Stimulated activated CD4-positive, alpha-beta T cell treated with anti-CD3 and anti-CD28 coated beads, TNF-alpha, amount 100 ng/mL, for 24 hours (primary cell): ENCODE results near the gene PCDHAC2.

Experiments
- DNase-seq, 3 experiments: peaks; one replicate each; pipeline ENCODE4 v3.0.0-alpha.2; 2020; ENCODE audit warnings: low read depth in 3 of 3

PCDHAC2 gene

DNA sequence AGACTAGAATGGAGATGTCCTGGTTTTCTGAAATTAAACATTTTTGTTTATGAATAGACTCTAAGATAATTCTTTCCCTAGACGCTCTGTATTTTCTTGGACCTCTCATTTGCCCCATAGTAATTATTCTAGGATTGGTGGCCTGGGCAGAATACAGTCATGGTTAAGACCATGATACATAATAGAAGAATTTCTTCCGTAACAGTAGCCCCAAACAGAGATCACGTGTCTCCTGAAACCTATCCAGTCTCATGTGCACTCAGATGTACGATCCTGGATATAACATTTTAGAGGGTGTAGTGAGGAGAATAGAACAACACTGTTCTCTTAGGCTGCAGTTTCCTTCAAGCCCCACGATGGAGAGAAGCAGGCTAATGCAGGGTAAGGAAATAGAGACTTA is 22.3 kb downstream of the PCDHAC2 start:
- DNase-seq: no peak

DNA sequence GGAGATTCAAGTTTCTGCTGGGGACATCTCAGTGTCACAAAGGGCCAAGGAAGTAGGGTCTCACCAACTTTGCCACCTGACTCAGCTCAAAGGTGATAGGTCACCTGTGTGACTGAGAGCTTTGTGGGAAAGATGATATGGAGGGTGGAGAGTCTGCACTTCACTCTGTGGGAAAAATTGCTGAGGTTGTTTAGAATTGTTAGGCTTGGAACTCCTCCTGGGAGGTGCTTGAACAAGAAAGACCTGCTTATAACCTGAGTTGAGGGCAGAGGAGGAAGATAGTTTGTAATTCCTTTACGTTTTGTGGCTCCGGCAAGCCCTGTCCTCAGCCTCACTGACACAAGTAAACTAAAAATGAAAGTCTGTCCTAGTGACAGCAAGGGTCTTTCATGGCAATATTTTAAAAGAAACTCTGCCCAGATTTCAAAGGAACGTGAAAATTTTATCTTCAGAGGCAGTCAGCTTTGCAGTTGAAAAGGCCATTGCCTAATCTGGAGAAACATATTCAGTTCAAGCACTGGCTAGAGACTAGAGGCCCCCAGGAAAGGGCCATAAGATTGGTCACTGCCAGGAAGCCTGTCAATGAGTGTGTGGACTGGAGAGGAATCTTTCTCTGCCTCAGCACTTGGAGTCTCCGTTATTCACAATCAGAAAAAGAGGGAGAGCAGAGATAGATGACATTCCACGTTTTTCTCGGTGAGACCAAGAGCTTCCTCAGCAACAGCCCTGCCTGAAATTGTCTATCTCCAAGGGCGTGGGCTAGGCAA is 23.2 kb downstream of the PCDHAC2 start:
- DNase-seq: no peak

DNA sequence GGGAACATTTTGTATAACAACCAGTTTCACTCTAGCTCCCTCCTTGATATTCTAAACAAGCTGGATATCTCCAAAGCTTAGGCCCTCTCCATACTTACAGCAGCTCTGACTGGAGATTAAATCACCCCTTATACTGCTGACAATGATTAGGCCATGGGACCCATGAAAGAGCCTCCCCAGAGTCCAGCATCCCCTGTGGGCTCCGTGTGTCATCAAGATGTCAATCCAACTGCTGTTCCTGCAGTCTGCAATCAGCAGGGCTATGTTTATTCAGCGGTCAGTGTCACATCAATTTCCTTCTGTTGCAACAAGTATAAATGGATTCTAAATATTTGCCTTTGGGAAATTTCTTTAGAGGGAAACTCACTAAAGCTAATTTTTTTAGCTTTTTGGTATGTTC is 26.6 kb downstream of the PCDHAC2 start:
- no peak for DNase-seq

DNA sequence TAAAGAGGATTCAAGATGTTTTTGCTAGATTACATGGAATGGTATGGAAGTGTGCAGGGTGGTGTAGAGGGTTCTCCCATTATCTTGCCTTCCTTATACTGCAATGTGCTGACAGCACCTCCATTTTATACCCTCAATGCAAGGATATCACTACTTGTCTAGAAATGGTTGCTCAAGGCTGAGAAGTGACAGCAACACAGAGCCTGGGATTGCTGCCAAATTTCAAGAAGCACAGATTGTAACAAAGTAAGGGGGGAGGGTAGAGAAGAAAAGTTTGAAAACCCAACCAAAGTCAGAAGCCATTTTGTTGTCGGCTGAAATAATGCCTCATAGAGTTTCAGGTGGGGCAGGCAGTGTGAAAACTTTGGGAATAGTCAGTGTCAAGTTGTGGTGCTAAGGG is 29.8 kb downstream of the PCDHAC2 start:
- no peak for DNase-seq

DNA sequence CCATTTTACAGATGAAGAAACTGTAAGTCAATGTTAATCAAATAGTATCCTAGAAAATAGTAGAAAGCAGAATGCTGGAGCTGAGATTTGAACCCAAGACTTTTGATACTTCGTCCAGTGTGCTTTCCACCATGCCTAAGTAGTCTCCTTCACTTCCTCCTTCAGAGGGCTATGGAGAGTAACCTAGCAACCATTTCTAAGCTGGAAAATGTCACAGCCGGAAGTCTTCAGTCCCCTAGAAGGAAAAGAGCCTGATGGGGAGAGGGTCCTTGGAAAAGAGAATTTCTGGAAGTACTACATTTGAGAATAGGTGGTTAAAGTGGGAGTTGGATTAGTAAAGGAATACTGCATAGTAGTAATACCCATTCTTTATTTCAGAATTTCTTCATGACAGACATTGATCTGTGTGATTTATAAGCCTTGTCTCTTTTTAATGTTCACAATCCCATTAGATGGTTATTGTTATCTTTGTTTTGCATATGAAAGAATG is 32.7 kb downstream of the PCDHAC2 start:
- DNase-seq: no peak

DNA sequence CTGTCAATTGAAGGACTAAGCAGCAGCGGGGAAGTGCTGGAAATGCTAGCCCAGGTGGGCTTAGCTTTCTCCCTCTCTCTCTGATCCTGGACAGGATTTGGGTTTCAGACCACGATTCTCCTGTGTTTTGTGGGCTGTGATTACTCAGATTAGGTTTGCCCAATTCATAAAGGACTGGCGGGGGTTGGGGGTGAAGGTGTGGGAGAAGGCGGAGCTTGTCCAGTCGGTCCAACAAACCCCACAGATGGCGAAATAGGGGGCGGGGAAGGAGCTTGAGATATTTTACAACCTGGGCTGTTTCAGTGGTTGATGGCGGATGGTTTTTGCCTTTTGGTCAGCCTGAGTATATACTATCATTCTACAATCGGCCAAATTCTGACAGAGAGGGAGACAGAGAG is 35.2 kb downstream of the PCDHAC2 start:
- DNase-seq: no peak

DNA sequence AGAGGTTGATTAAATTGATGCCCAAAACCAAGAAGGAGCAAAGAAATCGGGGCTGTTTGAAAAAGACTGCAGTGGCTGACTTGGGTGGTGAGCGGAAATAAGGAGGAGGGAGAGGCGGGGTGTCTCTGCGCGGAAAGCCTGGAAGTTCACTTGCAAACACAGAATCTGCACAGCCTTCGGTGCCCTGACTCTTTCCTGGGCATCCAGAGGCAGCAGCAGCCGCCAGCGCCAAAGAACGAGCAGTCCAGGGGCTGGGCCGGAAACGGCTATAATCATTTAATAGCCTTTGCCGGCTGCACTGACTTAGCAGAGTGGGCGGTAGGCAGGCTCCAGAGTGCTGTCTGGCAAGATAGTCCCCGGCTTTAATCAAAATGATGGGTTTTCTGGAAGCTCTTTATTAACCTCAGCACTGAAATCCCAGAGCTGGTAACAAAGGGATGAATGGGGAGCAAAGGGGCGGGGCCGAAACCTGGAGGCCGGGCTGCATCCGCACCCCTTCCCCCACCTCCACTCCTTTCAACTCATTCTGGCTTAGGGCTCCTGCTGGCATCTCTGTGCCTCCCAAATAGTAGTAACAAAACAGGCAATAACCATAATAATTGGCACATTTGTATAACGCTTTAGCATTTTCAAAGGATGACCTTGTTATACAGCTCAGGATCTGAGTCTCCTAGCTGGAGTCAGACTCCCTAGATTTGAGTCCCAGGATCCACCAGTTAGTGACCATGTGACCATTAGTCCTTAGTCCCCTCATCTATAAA is 35.7 kb downstream of the PCDHAC2 start:
- DNase-seq: no peak

DNA sequence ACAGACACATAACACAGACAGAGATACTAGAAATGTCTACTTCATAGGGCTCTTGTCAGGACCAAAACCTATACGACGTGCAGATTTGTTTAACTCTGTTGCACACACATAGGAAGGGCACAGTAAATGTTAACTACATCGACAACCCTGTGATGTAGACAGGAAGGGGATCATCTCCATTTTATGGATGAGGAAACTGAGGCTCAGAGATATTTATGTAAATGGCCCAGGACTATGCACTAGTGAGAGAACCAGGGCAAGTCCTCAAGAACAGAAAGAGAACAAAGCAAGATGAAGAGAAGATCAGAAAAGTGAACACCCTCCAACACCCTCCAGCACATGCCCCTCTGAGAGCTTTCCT is 36.3 kb downstream of the PCDHAC2 start:
- DNase-seq: no peak

DNA sequence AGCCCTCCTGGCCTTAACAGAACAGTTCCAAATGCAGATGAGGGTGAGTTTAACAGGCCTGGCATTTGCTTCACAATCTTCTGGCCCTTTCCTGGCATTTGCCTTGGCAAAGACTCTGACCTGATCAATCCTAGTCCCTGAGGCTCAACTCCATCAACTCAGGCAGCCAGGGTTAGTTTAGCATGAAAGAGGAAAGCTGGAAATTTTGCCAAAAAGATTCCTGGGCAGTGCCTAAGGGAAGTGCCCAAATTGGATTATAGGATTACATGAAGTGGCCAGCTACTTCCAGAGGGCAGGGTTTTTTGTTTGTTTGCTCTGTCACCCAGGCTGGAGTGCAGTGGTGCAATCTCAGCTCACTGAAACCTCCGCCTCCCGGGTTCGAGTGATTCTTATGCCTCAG is 36.8 kb downstream of the PCDHAC2 start:
- no peak for DNase-seq

DNA sequence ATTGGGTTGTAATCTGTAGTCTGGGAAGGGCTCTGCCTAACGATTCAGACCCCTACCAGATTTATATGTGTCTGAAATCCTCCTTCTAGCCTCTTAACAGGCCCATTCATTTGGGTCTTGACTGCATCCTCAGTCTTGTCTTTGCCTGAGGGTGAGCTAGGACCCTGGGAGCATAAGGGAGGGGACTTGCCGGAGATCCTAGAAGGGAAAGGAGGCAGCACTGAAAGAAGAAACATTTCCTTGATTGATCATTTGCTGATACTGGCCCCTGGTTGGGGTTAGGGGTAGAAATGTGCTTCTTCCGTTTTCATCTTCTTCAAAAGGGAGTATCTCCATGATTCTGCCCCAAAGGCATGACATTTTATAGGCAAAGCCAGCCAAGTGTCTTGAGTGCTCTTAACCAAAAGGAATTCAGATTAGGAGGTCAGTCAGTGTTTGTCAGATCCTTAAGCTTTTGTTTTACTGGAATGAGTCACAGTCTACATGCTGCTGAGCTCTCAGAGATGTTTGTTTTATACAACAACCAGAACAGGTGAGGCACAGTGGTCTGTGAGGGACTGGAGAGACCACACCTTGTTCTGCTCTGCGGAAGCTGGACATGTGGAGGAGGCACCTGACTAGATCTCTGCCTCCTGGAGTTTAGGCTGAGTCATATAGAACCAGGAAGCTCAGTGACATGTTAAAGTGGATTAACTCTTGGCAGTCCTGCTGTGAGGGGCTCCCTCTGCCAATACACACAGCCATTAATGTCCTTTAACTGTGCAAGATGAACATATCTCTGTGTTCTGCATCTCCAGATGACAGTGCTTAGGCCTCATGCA is 37.7 kb downstream of the PCDHAC2 start:
- DNase-seq: no peak

DNA sequence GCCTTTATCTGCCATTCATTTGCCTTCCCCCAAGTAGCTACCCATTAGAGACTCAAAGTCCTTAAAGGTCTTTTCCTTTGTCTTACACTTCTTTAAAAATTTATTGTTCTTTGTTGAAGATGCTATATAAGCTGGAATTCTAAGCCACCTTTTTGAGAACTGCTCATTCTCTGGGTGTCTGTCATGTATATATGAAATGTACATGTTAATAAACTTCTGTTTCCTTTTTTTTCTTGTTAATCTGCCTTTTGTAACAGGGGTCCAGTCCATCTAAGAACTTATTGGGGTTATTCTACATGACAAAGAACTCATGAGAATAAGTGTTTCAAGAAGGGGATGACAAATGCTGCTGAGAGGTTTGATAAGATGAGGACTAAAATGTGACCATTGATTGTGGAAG is 41.5 kb downstream of the PCDHAC2 start:
- DNase-seq: no peak

DNA sequence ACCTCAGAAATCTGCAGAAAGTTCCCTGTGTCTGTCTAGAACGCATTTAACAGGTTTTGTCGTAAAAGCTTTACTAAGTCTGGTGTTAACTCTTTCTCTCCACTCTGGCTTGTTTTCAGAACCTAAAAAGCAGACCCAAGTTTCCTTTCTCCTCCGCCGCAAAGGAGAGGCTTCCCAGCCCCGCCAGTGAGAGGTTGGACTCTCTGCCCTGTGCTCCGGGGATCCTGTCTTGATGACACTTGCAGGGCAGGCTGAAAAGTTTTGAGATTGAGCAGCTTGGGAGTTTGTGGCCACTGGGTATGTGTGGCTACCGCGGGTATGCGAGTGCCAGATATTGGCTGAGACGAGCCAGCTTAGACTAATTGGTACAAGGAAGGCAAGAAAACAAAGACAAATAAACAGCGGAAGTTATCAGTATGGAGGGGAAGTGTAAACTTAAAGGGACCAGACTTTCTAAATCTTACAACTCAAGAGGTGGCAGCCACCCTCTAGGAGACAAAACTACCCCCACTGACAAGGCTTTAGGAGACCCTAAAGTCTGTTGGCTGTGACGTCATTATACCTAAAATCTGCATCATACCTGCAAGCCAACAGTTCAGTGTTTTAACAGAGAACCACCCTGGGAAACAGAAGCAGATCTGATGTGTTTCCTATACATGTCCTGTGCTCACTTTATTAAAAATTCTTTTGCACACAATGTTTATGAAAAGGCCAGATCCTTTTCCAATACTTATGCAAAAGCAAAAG is 43.9 kb downstream of the PCDHAC2 start:
- no peak for DNase-seq

DNA sequence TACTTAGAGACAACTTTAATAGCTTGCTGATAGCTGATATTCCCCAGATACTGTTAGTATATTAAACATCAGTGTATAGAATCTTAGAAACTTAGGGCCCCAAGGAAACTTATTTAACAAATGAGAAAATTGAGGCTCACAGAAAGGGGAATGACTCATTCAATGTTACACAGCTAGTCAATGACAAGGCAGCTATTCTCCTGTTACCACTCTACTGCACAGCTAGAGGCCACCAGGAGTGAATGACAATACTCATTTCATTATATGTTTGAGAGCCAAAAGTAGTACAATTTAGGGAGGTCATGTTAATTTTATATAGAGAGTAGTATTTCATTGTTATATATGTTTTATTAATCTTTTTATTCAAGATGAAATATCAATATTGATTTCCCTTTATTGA is 51.7 kb downstream of the PCDHAC2 start:
- no peak for DNase-seq
